ENCODE measurements around the gene MLC1. TPM values are rescaled to one million over a fixed set of nuclear protein-coding genes. Genes with fewer than 3 reads are reported as not detected.
A peak's percentile ranks its signal among the peaks of the same experiment; 100 is the strongest.

Gene MLC1
- total RNA-seq (2013; cell fraction: nucleolus; rRNA removed), result not detected in 2 replicates
- total RNA-seq (2014; rRNA removed), result not detected in 2 replicates
- not detected in 2 replicates for total RNA-seq (2014; rRNA removed; fragmentation: Illumina TruSeq; extraction: Trizol)
- total RNA-seq (2021), result not detected in 2 replicates
- not detected for polyA plus RNA-seq (2011; ENCODE audit: low read depth)
- 0.07 TPM in 1 of 2 replicates, not detected in the other for polyA plus RNA-seq (2011; rRNA removed)
- 0.10 TPM in 2 replicates for polyA plus RNA-seq (2011; cell fraction: cytosol; rRNA removed)
- 0.07 and 0.12 TPM in 2 replicates for polyA plus RNA-seq (2011; cell fraction: nucleus; rRNA removed)
- polyA plus RNA-seq (2012), result 0.08 and 0.29 TPM in 2 replicates
- 0.03 TPM in 1 of 2 replicates, not detected in the other for polyA plus RNA-seq (2014; fragmentation: Illumina TruSeq; extraction: Trizol)
- polyA plus RNA-seq (2014; fragmentation: Nextera tagmentation; extraction: Ambion mirVana), result not detected
- not detected in 2 replicates for polyA plus RNA-seq (2014; rRNA removed)
- under 1 TPM in 1 of 2 experiments, not detected in 1; 0.15 TPM for polyA plus RNA-seq (2016; fragmentation: Nextera tagmentation; extraction: Ambion mirVana)
- polyA minus RNA-seq (2011; rRNA and poly(A)+ RNA removed), result 0.05 TPM in 1 of 2 replicates, not detected in the other
- not detected in 2 replicates for polyA minus RNA-seq (2011; cell fraction: cytosol; rRNA and poly(A)+ RNA removed)
- polyA minus RNA-seq (2011; cell fraction: nucleus; rRNA and poly(A)+ RNA removed), result not detected in 2 replicates
- not detected for Bru-seq, nascent RNA
- BruChase-seq, experiment 1, labeled RNA remaining after a 6-hour chase, result percentile 4 among the genes with signal in this experiment
- not detected for BruChase-seq, experiment 2, labeled RNA remaining after a 2-hour chase
- long read RNA-seq, experiment 1, result 0 reads
- long read RNA-seq, experiment 2, result 0 reads

- no TSS peak for BruUV-seq (replicated peaks)
- Histone ChIP-seq H3K4me2 (ENCODE audit: control insufficient read depth, insufficient read depth) (peak within 1 kb of the TSS; percentile 70), H3K27me3 (replicated peaks in 1 of 2; ENCODE audit: control insufficient read depth in 2 of 2, insufficient read depth in 2 of 2, low read length in 1 of 2) (peaks cover 1 to 2% of the 10 kb centered on the region in 2 experiments; a peak in 2 of 4 replicates), H3K36me3 (ENCODE audit: control insufficient read depth in 2 of 2, insufficient read depth in 2 of 2, low read length in 1 of 2) (no peaks in the 10 kb centered on the region), H3K79me2 (ENCODE audit: control insufficient read depth, insufficient read depth, low read length) (no peaks in the 10 kb centered on the region), H3K9ac (ENCODE audit: control insufficient read depth, insufficient read depth, low read length) (no peak within 1 kb of the TSS), H2AFZ (ENCODE audit: control insufficient read depth, low read depth, low read length) (peak within 1 kb of the TSS; percentile 65), H4K20me1 (ENCODE audit: control insufficient read depth, insufficient read depth) (no peaks in the 10 kb centered on the region), H3K9me3 (replicated peaks; ENCODE audit: control insufficient read depth, insufficient read depth, low read length) (peaks cover 9% of the 10 kb centered on the region; the same call in 1 of the 3 replicates), H3K4me1 (ENCODE audit: control insufficient read depth, insufficient read depth, low read length) (no peaks in the 10 kb centered on the region), H3K27ac (ENCODE audit: control insufficient read depth, insufficient read depth) (no peak within 1 kb of the TSS), H3K4me3 (peak within 1 kb of the TSS; percentile 15; the same call in 1 of the 2 replicates)
- ChIA-PET POLR2A (no interaction called here), RAD21 (ENCODE audit: unreplicated experiment) (no interaction called here), SMC1A (ENCODE audit: uncharacterized antibody, unreplicated experiment) (interaction anchor here (0.9 kb wide), 1 partner anchor 21 kb away, joined by 3 read pairs; no protein-coding TSS in a partner anchor), CTCF (no interaction called here)
- intact Hi-C loops (cut with micrococcal nuclease; ENCODE audit: unreplicated experiment) (no loop called here), in situ Hi-C loops (cut with MboI) (no loop called here)
- ATAC-seq (no peak), FAIRE-seq (peak; percentile 68), DNase-seq (ENCODE audit: low read depth, low spot score) (no peak)
- 5% methylated on average over 29 of the region's 29 CpGs for WGBS (ENCODE audit: insufficient coverage, insufficient replicate concordance, low lambda C conversion rate, missing lambda C conversion rate)
- TF ChIP-seq NFYB (IDR thresholded peaks at IDR 0.05; ENCODE audit: insufficient read depth, low read depth, low read length), result no peak
- TF ChIP-seq CEBPB (IDR thresholded peaks at IDR 0.05; ENCODE audit: borderline replicate concordance in 1 of 2, low read depth in 2 of 2, low read length in 2 of 2), result no peak
- no peak for TF ChIP-seq CHD2 (IDR thresholded peaks at IDR 0.05; ENCODE audit: borderline replicate concordance, low read depth, low read length)
- TF ChIP-seq NBN (IDR thresholded peaks at IDR 0.05), result no peak
- no peak for TF ChIP-seq PML (IDR thresholded peaks at IDR 0.05; ENCODE audit: low read length)
- TF ChIP-seq CBX3 (IDR thresholded peaks at IDR 0.05; ENCODE audit: borderline replicate concordance, low read depth), result no peak
- no peak for TF ChIP-seq RAD51 (IDR thresholded peaks at IDR 0.05)
- TF ChIP-seq SUZ12 (IDR thresholded peaks at IDR 0.05; ENCODE audit: unreplicated experiment), result no peak
- no peak for TF ChIP-seq MEF2A (IDR thresholded peaks at IDR 0.05; ENCODE audit: insufficient read depth, low read depth, low read length)
- TF ChIP-seq REST (IDR thresholded peaks at IDR 0.05; ENCODE audit: low read depth, low read length), result no peak
- no peak for TF ChIP-seq ATF3 (IDR thresholded peaks at IDR 0.05; ENCODE audit: borderline replicate concordance, extremely low read depth, low read depth, low read length)
- TF ChIP-seq LARP7 (IDR thresholded peaks at IDR 0.05), result no peak
- no peak for TF ChIP-seq SRF (IDR thresholded peaks at IDR 0.05; ENCODE audit: low read depth in 2 of 2, low read length in 2 of 2)
- no peak for TF ChIP-seq SMAD1 (IDR thresholded peaks at IDR 0.05; ENCODE audit: low read depth, partially characterized antibody)
- no peak for TF ChIP-seq SPI1 (IDR thresholded peaks at IDR 0.05; ENCODE audit: borderline replicate concordance, insufficient read depth, low read depth, low read length)
- no peak for TF ChIP-seq FOXK2 (IDR thresholded peaks at IDR 0.05)
- TF ChIP-seq NR2C2 (IDR thresholded peaks at IDR 0.05; ENCODE audit: borderline replicate concordance, control insufficient read depth, insufficient read length, low read depth), result no peak
Observed at GRCh38 chr22:50085211-50085972, at the start of gene MLC1. Gene MLC1, minus strand, starts transcription at chr22:50085426. Its CDS starts 524 bp downstream, at chr22:50084902.

Data from GM12878 (cell line).